Tibial nerve (tissue), 4 donors: ENCODE results near the gene PPP6R2. TPM values are rescaled to one million over a fixed set of nuclear protein-coding genes. Genes with fewer than 3 reads are reported as not detected.

ENCODE experiments used
- DNase-seq, 2 donors: peaks; one replicate each; pipeline ENCODE4 v3.0.0-alpha.2; 2019; ENCODE audit warnings: low spot score in 2 of 2
- H3K27ac ChIP-seq, 4 donors: fragments of 200-600 bp; sonication (generic) in 3 of 4; one replicate each; pipeline ENCODE4 v1.5.1; 2017 to 2019; ENCODE audit warnings: mild to moderate bottlenecking in 1 of 4
- H3K27me3 ChIP-seq, 2 donors: fragments of 200-600 bp; sonication (generic) in 1 of 2; one replicate each; pipeline versions ENCODE4 v1.5.1 to v1.6.0; 2017 to 2019
- H3K36me3 ChIP-seq, 3 donors: fragments of 200-600 bp; sonication (generic); one replicate each; pipeline ENCODE4 v1.5.1; 2018 to 2019
- H3K4me1 ChIP-seq, 4 donors: fragments of 200-600 bp; sonication (generic) in 3 of 4; one replicate each; pipeline ENCODE4 v1.5.1; 2017 to 2019
- H3K4me3 ChIP-seq, 4 donors: fragments of 200-600 bp; sonication (generic) in 3 of 4; one replicate each; pipeline ENCODE4 v1.5.1; 2017 to 2019; ENCODE audit warnings: mild to moderate bottlenecking in 1 of 4, moderate library complexity in 1 of 4
- H3K9me3 ChIP-seq, 4 donors: fragments of 200-600 bp; sonication (generic) in 3 of 4; one replicate each; pipeline ENCODE4 v1.5.1; 2017 to 2019
- CTCF ChIP-seq, 5 experiments: fragments of 200-600 bp in 3 of 5; fragments of 450-650 bp in 2 of 5; sonication (generic) in 3 of 5; IDR thresholded peaks; one replicate each; pipeline ENCODE4 v1.5.1; 2016 to 2019; ENCODE audit warnings: antibody characterized with exemption in 5 of 5, mild to moderate bottlenecking in 3 of 5, moderate library complexity in 2 of 5
- EP300 ChIP-seq, 2 donors: sonication (generic); formaldehyde crosslinking; IDR thresholded peaks; one replicate each; pipeline ENCODE4 v1.6.1; 2017; ENCODE audit warnings: antibody characterized with exemption in 2 of 2, mild to moderate bottlenecking in 1 of 2
- POLR2A ChIP-seq, 2 donors: fragments of 450-650 bp; IDR thresholded peaks; one replicate each; pipeline ENCODE4 v1.6.1; 2017; ENCODE audit warnings: antibody characterized with exemption in 2 of 2, mild to moderate bottlenecking in 2 of 2, moderate library complexity in 2 of 2
- WGBS, 2 donors: methylation state at CpG; one replicate each; pipeline ENCODE4 v1.1.5; 2018; 5-methylcytosine and 5-hydroxymethylcytosine counted together
- total RNA-seq, 4 donors: library from RNA; depleted of rRNA; stranded (reverse); fragments of >200 nt; gene quantifications; one replicate each; pipeline ENCODE4 v1.1.0, GENCODE V29; 2016

The PPP6R2 gene
- total RNA-seq, 4 donors from 2014 or later = 55.9 to 112 (median 76.7) TPM

GRCh38 chr22:50398831-50399648 lies 55.9 kb downstream of the PPP6R2 start:
- 71 to 79% methylated on average over 15 of the region's 15 CpGs for WGBS, 2 donors
- H3K4me1 ChIP-seq = peaks cover 0 to 51% (median 3%) of the 10 kb centered on the region in 4 donors
- no peak overlapping the region for H3K4me3 ChIP-seq
- DNase-seq = no peak
- H3K36me3 ChIP-seq = peaks cover 0 to 30% (median 0%) of the 10 kb centered on the region in 3 donors
- no peaks in the 10 kb centered on the region for H3K9me3 ChIP-seq
- H3K27ac ChIP-seq = peak overlapping the region in 3 of 4 donors; percentile 38 to 62 (median 53)
- TF ChIP-seq EP300 (IDR thresholded peaks at IDR 0.05) = no peak
- no peak for TF ChIP-seq CTCF (IDR thresholded peaks at IDR 0.05)
- no peak for TF ChIP-seq POLR2A (IDR thresholded peaks at IDR 0.05)
- H3K27me3 ChIP-seq = no peaks in the 10 kb centered on the region

DNA sequence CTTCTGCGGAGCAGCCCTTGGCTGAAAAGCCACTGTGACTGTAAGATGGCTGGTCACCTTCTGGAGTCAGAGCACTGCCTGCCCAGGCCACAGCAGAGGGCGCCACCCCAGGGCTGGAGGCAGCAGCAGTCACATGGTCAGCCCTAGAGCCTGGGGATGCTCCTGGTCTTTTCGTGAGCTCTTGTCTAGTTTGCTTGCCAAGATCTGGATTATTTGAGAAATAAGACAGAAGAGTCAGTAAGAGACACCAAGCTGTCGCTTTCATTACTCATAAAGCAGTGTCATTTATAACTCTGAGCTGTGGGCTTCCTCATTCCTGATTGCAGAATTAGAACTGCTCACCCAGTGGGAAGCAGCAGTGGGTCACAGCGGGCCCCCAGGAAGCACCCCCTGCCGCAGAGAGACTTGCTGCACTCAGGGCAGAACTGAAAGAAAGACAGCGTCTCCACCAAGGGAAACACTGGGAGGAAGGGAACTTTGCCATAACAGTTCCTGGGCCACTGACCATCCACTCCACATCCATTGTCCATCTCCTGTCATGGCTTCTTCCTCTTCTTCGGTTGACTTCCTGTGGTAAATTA lies 56.7 kb downstream of the PPP6R2 start:
- H3K4me3 ChIP-seq = no peak overlapping the region
- 73 to 76% methylated on average over 8 of the region's 8 CpGs for WGBS, 2 donors
- no peak for DNase-seq
- H3K27me3 ChIP-seq = no peaks in the 10 kb centered on the region
- H3K36me3 ChIP-seq = peaks cover 0 to 24% (median 0%) of the 10 kb centered on the region in 3 donors
- peak in 1 of 2 donors; percentile 20 for TF ChIP-seq EP300 (IDR thresholded peaks at IDR 0.05)
- peak in 3 of 5 experiments; percentile 16 to 27 (median 24) for TF ChIP-seq CTCF (IDR thresholded peaks at IDR 0.05)
- no peak for TF ChIP-seq POLR2A (IDR thresholded peaks at IDR 0.05)
- H3K27ac ChIP-seq = peak overlapping the region in 3 of 4 donors; percentile 38 to 62 (median 46)
- no peaks in the 10 kb centered on the region for H3K9me3 ChIP-seq
- peaks cover 0 to 55% (median 3%) of the 10 kb centered on the region in 4 donors for H3K4me1 ChIP-seq

GRCh38 chr22:50400406-50400805 lies 57.3 kb downstream of the PPP6R2 start:
- TF ChIP-seq CTCF (IDR thresholded peaks at IDR 0.05) (no peak), EP300 (IDR thresholded peaks at IDR 0.05) (no peak), POLR2A (IDR thresholded peaks at IDR 0.05) (no peak)
- H3K9me3 ChIP-seq = no peaks in the 10 kb centered on the region
- 62 to 73% methylated on average over 4 of the region's 4 CpGs for WGBS, 2 donors
- DNase-seq = no peak
- no peak overlapping the region for H3K4me3 ChIP-seq
- H3K27ac ChIP-seq = peak overlapping the region in 3 of 4 donors; percentile 16 to 62 (median 46)
- peaks cover 0 to 18% (median 0%) of the 10 kb centered on the region in 3 donors for H3K36me3 ChIP-seq
- H3K27me3 ChIP-seq = no peaks in the 10 kb centered on the region
- H3K4me1 ChIP-seq = peaks cover 0 to 56% (median 3%) of the 10 kb centered on the region in 4 donors

- H3K4me3 ChIP-seq = no peak overlapping the region
- peaks cover 0 to 14% (median 0%) of the 10 kb centered on the region in 3 donors for H3K36me3 ChIP-seq
- DNase-seq = no peak
- no peaks in the 10 kb centered on the region for H3K9me3 ChIP-seq
- WGBS, 2 donors = 96 to 97% methylated on average over 5 of the region's 5 CpGs
- H3K4me1 ChIP-seq = peaks cover 0 to 56% (median 3%) of the 10 kb centered on the region in 4 donors
- TF ChIP-seq POLR2A (IDR thresholded peaks at IDR 0.05) = no peak
- TF ChIP-seq CTCF (IDR thresholded peaks at IDR 0.05) = no peak
- H3K27ac ChIP-seq = peak overlapping the region in 1 of 4 donors; percentile 16
- H3K27me3 ChIP-seq = no peaks in the 10 kb centered on the region
These were observed 57.8 kb downstream of the PPP6R2 start for GRCh38 chr22:50400931-50401330.

GRCh38 chr22:50401907-50402306 lies 58.8 kb downstream of the PPP6R2 start:
- Histone ChIP-seq H3K36me3 (peaks cover 0 to 16% (median 0%) of the 10 kb centered on the region in 3 donors), H3K27ac (peak overlapping the region in 1 of 4 donors; percentile 16), H3K4me3 (no peak overlapping the region), H3K27me3 (no peaks in the 10 kb centered on the region), H3K9me3 (no peaks in the 10 kb centered on the region), H3K4me1 (peaks cover 0 to 52% (median 3%) of the 10 kb centered on the region in 4 donors)
- no peak for DNase-seq
- TF ChIP-seq CTCF (IDR thresholded peaks at IDR 0.05) (no peak), POLR2A (IDR thresholded peaks at IDR 0.05) (no peak), EP300 (IDR thresholded peaks at IDR 0.05) (no peak)
- WGBS, 2 donors = 82 to 83% methylated on average over 4 of the region's 4 CpGs
